SK-N-SH treated with all-trans-retinoic acid at 6 μM for 48 hours (cell line): Measurements from ENCODE around the gene FOSL2.

Experiments
- ATAC-seq: fragments of 200-7000 bp; cut with Tn5 transposase; 3 replicates; pipeline ENCODE4 v1.9.1; 2020; ENCODE audit warnings: mild to moderate bottlenecking, moderate library complexity
- BACH2 ChIP-seq: fragments of 250-450 bp; sonication (Bioruptor Pico); IDR thresholded peaks from 2 replicates; pipeline ENCODE4 v1.9.0; 2021; ENCODE audit warnings: mild to moderate bottlenecking, borderline replicate concordance
- CREB5 ChIP-seq: fragments of 250-450 bp; sonication (Bioruptor Pico); IDR thresholded peaks from 2 replicates; pipeline ENCODE4 v1.5.1; 2020; ENCODE audit warnings: low read depth, mild to moderate bottlenecking, moderate library complexity
- CSDC2 ChIP-seq: fragments of 250-450 bp; sonication (Bioruptor Pico); IDR thresholded peaks from 2 replicates; pipeline ENCODE4 v1.5.0; 2020; ENCODE audit warnings: mild to moderate bottlenecking, moderate library complexity
- ESRRG ChIP-seq: fragments of 250-450 bp; sonication (Bioruptor Pico); IDR thresholded peaks from 2 replicates; pipeline ENCODE4 v1.6.1; 2021; ENCODE audit warnings: mild to moderate bottlenecking
- GLIS3 ChIP-seq: fragments of 250-450 bp; sonication (Bioruptor Pico); IDR thresholded peaks from 2 replicates; pipeline ENCODE4 v1.5.0; 2020; ENCODE audit warnings: mild to moderate bottlenecking, moderate library complexity
- ISL1 ChIP-seq: fragments of 250-450 bp; sonication (Bioruptor Pico); IDR thresholded peaks from 2 replicates; pipeline ENCODE4 v2.1.2; 2022; ENCODE audit warnings: mild to moderate bottlenecking, moderate library complexity
- OSR1 ChIP-seq: fragments of 250-450 bp; sonication (Bioruptor Pico); IDR thresholded peaks from 2 replicates; pipeline ENCODE4 v1.8.0; 2022; ENCODE audit warnings: moderate library complexity, mild to moderate bottlenecking, inconsistent platforms
- PPARA ChIP-seq: fragments of 250-450 bp; sonication (Bioruptor Pico); IDR thresholded peaks from 2 replicates; pipeline ENCODE4 v1.5.0; 2020; ENCODE audit warnings: mild to moderate bottlenecking, borderline replicate concordance
- SNAI2 ChIP-seq: fragments of 250-450 bp; sonication (Bioruptor Pico); IDR thresholded peaks from 2 replicates; pipeline ENCODE4 v1.5.0; 2020; ENCODE audit warnings: mild to moderate bottlenecking, moderate library complexity
- TCF4 ChIP-seq: fragments of 250-450 bp; sonication (Bioruptor Pico); IDR thresholded peaks from 2 replicates; pipeline ENCODE4 v1.8.0; 2021; ENCODE audit warnings: mild to moderate bottlenecking, moderate library complexity, borderline replicate concordance
- TOX ChIP-seq: fragments of 250-450 bp; sonication (Bioruptor Pico); IDR thresholded peaks from 2 replicates; pipeline ENCODE4 v1.8.0; 2021; ENCODE audit warnings: mild to moderate bottlenecking, moderate library complexity, borderline replicate concordance
- ZC3H10 ChIP-seq: fragments of 250-450 bp; sonication (Bioruptor Pico); IDR thresholded peaks from 2 replicates; pipeline ENCODE4 v1.5.1; 2021; ENCODE audit warnings: mild to moderate bottlenecking, moderate library complexity
- ZFP3 ChIP-seq: fragments of 250-450 bp; sonication (Bioruptor Pico); IDR thresholded peaks from 2 replicates; pipeline ENCODE4 v1.5.0; 2020; ENCODE audit warnings: mild to moderate bottlenecking, moderate library complexity
- ZFP30 ChIP-seq: fragments of 450-650 bp; formaldehyde crosslinking; IDR thresholded peaks from 2 replicates; pipeline ENCODE4 v1.5.0; 2022; ENCODE audit warnings: mild to moderate bottlenecking, moderate library complexity
- ZNF565 ChIP-seq: fragments of 450-650 bp; formaldehyde crosslinking; conservative IDR thresholded peaks from 2 replicates; pipeline ENCODE4 v1.5.0; 2020; ENCODE audit warnings: low read depth, mild to moderate bottlenecking, moderate library complexity
- ZNF70 ChIP-seq: fragments of 450-650 bp; formaldehyde crosslinking; IDR thresholded peaks from 2 replicates; pipeline ENCODE4 v1.5.0; 2020; ENCODE audit warnings: mild to moderate bottlenecking, moderate library complexity
- ZNF8 ChIP-seq: fragments of 450-650 bp; formaldehyde crosslinking; IDR thresholded peaks from 2 replicates; pipeline ENCODE4 v1.5.0; 2020; ENCODE audit warnings: mild to moderate bottlenecking, moderate library complexity
- TF ChIP-seq, protein P1 (sequence below): fragments of 250-450 bp; sonication (Bioruptor Pico); IDR thresholded peaks from 2 replicates; pipeline ENCODE4 v1.5.1; 2021; ENCODE audit warnings: mild to moderate bottlenecking, moderate library complexity
- TF ChIP-seq, protein P2 (sequence below): fragments of 250-450 bp; sonication (Bioruptor Pico); IDR thresholded peaks from 2 replicates; pipeline ENCODE4 v1.8.0; 2020; ENCODE audit warnings: mild to moderate bottlenecking, moderate library complexity, borderline replicate concordance
- TF ChIP-seq, protein P3 (sequence below): fragments of 250-450 bp; sonication (Bioruptor Pico); IDR thresholded peaks from 2 replicates; pipeline ENCODE4 v1.5.0; 2020; ENCODE audit warnings: mild to moderate bottlenecking, moderate library complexity
- TF ChIP-seq, protein P4 (sequence below): fragments of 250-450 bp; sonication (Bioruptor Pico); IDR thresholded peaks from 2 replicates; pipeline ENCODE4 v1.8.0; 2021; ENCODE audit warnings: low read depth, mild to moderate bottlenecking, moderate library complexity, borderline replicate concordance

FOSL2 gene

GRCh38 chr2:28436525-28437051 lies 43.9 kb downstream of the FOSL2 start:
- TF ChIP-seq, protein P1, sequence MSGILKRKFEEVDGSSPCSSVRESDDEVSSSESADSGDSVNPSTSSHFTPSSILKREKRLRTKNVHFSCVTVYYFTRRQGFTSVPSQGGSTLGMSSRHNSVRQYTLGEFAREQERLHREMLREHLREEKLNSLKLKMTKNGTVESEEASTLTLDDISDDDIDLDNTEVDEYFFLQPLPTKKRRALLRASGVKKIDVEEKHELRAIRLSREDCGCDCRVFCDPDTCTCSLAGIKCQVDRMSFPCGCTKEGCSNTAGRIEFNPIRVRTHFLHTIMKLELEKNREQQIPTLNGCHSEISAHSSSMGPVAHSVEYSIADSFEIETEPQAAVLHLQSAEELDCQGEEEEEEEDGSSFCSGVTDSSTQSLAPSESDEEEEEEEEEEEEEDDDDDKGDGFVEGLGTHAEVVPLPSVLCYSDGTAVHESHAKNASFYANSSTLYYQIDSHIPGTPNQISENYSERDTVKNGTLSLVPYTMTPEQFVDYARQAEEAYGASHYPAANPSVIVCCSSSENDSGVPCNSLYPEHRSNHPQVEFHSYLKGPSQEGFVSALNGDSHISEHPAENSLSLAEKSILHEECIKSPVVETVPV (CRISPR knock-in tag), result no peak
- TF ChIP-seq, protein P2, sequence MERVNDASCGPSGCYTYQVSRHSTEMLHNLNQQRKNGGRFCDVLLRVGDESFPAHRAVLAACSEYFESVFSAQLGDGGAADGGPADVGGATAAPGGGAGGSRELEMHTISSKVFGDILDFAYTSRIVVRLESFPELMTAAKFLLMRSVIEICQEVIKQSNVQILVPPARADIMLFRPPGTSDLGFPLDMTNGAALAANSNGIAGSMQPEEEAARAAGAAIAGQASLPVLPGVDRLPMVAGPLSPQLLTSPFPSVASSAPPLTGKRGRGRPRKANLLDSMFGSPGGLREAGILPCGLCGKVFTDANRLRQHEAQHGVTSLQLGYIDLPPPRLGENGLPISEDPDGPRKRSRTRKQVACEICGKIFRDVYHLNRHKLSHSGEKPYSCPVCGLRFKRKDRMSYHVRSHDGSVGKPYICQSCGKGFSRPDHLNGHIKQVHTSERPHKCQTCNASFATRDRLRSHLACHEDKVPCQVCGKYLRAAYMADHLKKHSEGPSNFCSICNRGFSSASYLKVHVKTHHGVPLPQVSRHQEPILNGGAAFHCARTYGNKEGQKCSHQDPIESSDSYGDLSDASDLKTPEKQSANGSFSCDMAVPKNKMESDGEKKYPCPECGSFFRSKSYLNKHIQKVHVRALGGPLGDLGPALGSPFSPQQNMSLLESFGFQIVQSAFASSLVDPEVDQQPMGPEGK (CRISPR knock-in tag), result no peak
- TF ChIP-seq ZFP30 (CRISPR knock-in tag) (no peak), ISL1 (CRISPR knock-in tag) (no peak), ZNF70 (CRISPR knock-in tag) (no peak), TOX (CRISPR knock-in tag) (no peak), PPARA (CRISPR knock-in tag) (no peak), ZNF8 (CRISPR knock-in tag) (no peak), OSR1 (CRISPR knock-in tag) (no peak), ZFP3 (CRISPR knock-in tag) (no peak), CREB5 (CRISPR knock-in tag) (no peak), TCF4 (CRISPR knock-in tag) (no peak), ZC3H10 (no peak), SNAI2 (CRISPR knock-in tag) (no peak), GLIS3 (no peak)
- TF ChIP-seq, protein P3, sequence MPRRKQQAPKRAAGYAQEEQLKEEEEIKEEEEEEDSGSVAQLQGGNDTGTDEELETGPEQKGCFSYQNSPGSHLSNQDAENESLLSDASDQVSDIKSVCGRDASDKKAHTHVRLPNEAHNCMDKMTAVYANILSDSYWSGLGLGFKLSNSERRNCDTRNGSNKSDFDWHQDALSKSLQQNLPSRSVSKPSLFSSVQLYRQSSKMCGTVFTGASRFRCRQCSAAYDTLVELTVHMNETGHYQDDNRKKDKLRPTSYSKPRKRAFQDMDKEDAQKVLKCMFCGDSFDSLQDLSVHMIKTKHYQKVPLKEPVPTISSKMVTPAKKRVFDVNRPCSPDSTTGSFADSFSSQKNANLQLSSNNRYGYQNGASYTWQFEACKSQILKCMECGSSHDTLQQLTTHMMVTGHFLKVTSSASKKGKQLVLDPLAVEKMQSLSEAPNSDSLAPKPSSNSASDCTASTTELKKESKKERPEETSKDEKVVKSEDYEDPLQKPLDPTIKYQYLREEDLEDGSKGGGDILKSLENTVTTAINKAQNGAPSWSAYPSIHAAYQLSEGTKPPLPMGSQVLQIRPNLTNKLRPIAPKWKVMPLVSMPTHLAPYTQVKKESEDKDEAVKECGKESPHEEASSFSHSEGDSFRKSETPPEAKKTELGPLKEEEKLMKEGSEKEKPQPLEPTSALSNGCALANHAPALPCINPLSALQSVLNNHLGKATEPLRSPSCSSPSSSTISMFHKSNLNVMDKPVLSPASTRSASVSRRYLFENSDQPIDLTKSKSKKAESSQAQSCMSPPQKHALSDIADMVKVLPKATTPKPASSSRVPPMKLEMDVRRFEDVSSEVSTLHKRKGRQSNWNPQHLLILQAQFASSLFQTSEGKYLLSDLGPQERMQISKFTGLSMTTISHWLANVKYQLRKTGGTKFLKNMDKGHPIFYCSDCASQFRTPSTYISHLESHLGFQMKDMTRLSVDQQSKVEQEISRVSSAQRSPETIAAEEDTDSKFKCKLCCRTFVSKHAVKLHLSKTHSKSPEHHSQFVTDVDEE (CRISPR knock-in tag), result no peak
- TF ChIP-seq, protein P4, sequence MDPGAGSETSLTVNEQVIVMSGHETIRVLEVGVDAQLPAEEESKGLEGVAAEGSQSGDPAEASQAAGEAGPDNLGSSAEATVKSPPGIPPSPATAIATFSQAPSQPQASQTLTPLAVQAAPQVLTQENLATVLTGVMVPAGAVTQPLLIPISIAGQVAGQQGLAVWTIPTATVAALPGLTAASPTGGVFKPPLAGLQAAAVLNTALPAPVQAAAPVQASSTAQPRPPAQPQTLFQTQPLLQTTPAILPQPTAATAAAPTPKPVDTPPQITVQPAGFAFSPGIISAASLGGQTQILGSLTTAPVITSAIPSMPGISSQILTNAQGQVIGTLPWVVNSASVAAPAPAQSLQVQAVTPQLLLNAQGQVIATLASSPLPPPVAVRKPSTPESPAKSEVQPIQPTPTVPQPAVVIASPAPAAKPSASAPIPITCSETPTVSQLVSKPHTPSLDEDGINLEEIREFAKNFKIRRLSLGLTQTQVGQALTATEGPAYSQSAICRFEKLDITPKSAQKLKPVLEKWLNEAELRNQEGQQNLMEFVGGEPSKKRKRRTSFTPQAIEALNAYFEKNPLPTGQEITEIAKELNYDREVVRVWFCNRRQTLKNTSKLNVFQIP (CRISPR knock-in tag), result no peak
- ATAC-seq, result no peak

DNA sequence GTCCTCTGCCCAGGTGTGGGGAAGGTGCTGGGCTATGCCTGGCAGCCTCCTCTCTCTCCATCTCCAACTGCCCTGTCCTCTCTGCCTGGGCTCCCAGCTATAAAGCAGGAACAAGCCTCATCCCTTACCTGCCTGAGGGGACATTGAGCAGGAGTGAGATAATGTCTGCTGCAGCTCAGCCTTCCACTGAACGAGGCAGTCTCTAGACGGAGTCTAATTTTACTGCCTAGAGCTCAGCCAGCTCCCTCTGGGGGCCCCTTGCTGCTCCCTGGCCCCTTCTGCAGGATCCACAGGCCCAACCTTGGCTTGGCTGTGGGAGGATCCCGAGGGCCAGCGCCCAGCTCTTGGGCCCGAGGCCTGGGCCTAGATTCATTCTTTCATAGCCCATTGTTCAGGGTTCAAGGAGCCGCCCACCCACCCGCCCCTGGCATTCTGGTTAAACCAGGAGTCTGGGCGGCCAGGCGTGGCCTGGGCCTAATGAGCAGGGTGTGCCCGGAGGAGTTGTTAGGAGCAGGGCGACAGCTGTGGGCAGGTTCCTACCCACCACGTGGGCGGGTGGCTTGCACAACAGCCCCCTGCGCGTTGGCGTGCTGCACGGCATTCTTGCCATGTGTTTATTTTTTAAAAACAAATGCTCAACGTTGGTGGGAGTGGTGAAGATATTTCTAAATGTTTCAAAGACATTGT lies 44.6 kb downstream of the FOSL2 start:
- no peak; the same call in 2 of the 3 replicates for ATAC-seq
- TF ChIP-seq, protein P1 (CRISPR knock-in tag), result no peak
- TF ChIP-seq, protein P2 (CRISPR knock-in tag), result no peak
- TF ChIP-seq CSDC2 (CRISPR knock-in tag) (no peak), ZNF70 (CRISPR knock-in tag) (no peak), ESRRG (CRISPR knock-in tag) (no peak), ZC3H10 (no peak), CREB5 (CRISPR knock-in tag) (no peak), BACH2 (CRISPR knock-in tag) (no peak), GLIS3 (no peak), ZNF8 (CRISPR knock-in tag) (no peak), ZNF565 (CRISPR knock-in tag) (no peak), OSR1 (CRISPR knock-in tag) (no peak)
- TF ChIP-seq, protein P3 (CRISPR knock-in tag), result no peak
